IMR-90 (cell line): ENCODE measurements around the gene WBP2. TPM values are rescaled to one million over a fixed set of nuclear protein-coding genes. Genes with fewer than 3 reads are reported as not detected.

Experiments used
- ATAC-seq: fragments of 200-7000 bp; cut with Tn5 transposase; 2 replicates; pipeline ENCODE4 v1.9.1; 2020; ENCODE audit warnings: low read depth, mild to moderate bottlenecking, moderate library complexity
- BruUV-seq: library from RNA; stranded (reverse); fragments of 400-500 nt; replicated peaks from 2 replicates; lab custom pipeline; 2021; lab: Mats Ljungman, UMichigan
- CTCF ChIA-PET: fragments of 300-600 bp; formaldehyde crosslinking; extraction: SDS; loops from one replicate; lab custom pipeline; 2021; ENCODE audit warnings: antibody characterized with exemption; lab: Yijun Ruan, JAX
- POLR2A ChIA-PET: fragments of 300-600 bp; sonication (Branson Sonifier 250); formaldehyde crosslinking; loops from one replicate; lab custom pipeline; 2022; ENCODE audit warnings: antibody characterized with exemption; ENCODE audit not compliant: unreplicated experiment; lab: Charles Lee
- DNase-seq: peaks from one replicate; pipeline ENCODE4 v3.0.0; 2013
- H2AFZ ChIP-seq: replicated peaks from 2 replicates; pipeline ENCODE3; 2013; ENCODE audit warnings: low read length, mild to moderate bottlenecking; ENCODE audit not compliant: poor library complexity
- H2AK5ac ChIP-seq: 2 replicates; pipeline ENCODE4 v1.6.1; 2013; ENCODE audit warnings: low read depth, low read length, inconsistent platforms
- H2AK9ac ChIP-seq: replicated peaks from 2 replicates; pipeline ENCODE3; 2013; ENCODE audit warnings: mild to moderate bottlenecking, low read depth, low read length, moderate library complexity; ENCODE audit not compliant: poor library complexity
- H2BK120ac ChIP-seq: 2 replicates; pipeline ENCODE4 v1.6.1; 2013; ENCODE audit warnings: low read depth, low read length, inconsistent platforms
- H2BK15ac ChIP-seq: 3 replicates; pipeline ENCODE4 v1.6.1; 2013; ENCODE audit warnings: low read depth, low read length, inconsistent platforms
- H2BK20ac ChIP-seq: 2 replicates; pipeline ENCODE4 v1.6.1; 2013; ENCODE audit warnings: low read depth, mild to moderate bottlenecking, inconsistent platforms, low read length, moderate library complexity
- H2BK5ac ChIP-seq: 2 replicates; pipeline ENCODE4 v1.6.1; 2013; ENCODE audit warnings: mild to moderate bottlenecking, low read depth, low read length, inconsistent platforms; ENCODE audit not compliant: poor library complexity, severe bottlenecking
- H3K14ac ChIP-seq: replicated peaks from 2 replicates; pipeline ENCODE4 v1.6.1; 2013; ENCODE audit warnings: low read depth, low read length, inconsistent platforms
- H3K18ac ChIP-seq: 2 replicates; pipeline ENCODE4 v1.6.1; 2013; ENCODE audit warnings: low read depth, low read length, control low read depth
- H3K23ac ChIP-seq: 2 replicates; pipeline ENCODE4 v1.6.1; 2013; ENCODE audit warnings: low read depth, low read length, inconsistent platforms
- H3K27ac ChIP-seq: 2 replicates; pipeline ENCODE4 v1.5.1; 2013; ENCODE audit warnings: mild to moderate bottlenecking, control low read depth, low read length; ENCODE audit not compliant: insufficient read depth
- H3K27me3 ChIP-seq: 2 replicates; pipeline ENCODE4 v1.6.1; 2013; ENCODE audit warnings: low read length; ENCODE audit not compliant: control insufficient read depth, insufficient read depth
- H3K36me3 ChIP-seq: 2 replicates; pipeline ENCODE4 v1.6.1; 2013; ENCODE audit warnings: low read length, mixed read lengths; ENCODE audit not compliant: control insufficient read depth, insufficient read depth
- H3K4ac ChIP-seq: 2 replicates; pipeline ENCODE4 v1.6.1; 2013; ENCODE audit warnings: low read depth, low read length, inconsistent platforms
- H3K4me1 ChIP-seq: 2 replicates; pipeline ENCODE4 v1.6.1; 2013; ENCODE audit warnings: low read length, mixed read lengths; ENCODE audit not compliant: control insufficient read depth, insufficient read depth
- H3K4me2 ChIP-seq: 2 replicates; pipeline ENCODE4 v1.6.1; 2013; ENCODE audit warnings: low read depth, mild to moderate bottlenecking, control low read depth, low read length, moderate library complexity
- H3K4me3 ChIP-seq: 2 replicates; pipeline ENCODE4 v1.5.1; 2013; ENCODE audit warnings: low read depth, mild to moderate bottlenecking, control low read depth, low read length, moderate library complexity; ENCODE audit not compliant: insufficient read depth
- H3K56ac ChIP-seq: 2 replicates; pipeline ENCODE4 v1.6.1; 2013; ENCODE audit warnings: low read length, inconsistent platforms; ENCODE audit not compliant: insufficient read depth; ENCODE audit errors: extremely low read depth
- H3K79me1 ChIP-seq, 2 experiments: 2 replicates each; pipeline ENCODE4 v1.6.1; 2013; ENCODE audit warnings: low read length in 2 of 2, inconsistent platforms in 1 of 2, low read depth in 1 of 2
- H3K9ac ChIP-seq: 2 replicates; pipeline ENCODE4 v1.6.1; 2013; ENCODE audit warnings: low read depth, low read length, control low read depth
- H3K9me1 ChIP-seq: 2 replicates; pipeline ENCODE4 v1.6.1; 2013; ENCODE audit warnings: low read length, inconsistent platforms; ENCODE audit not compliant: insufficient read depth
- H3K9me3 ChIP-seq: 2 replicates; pipeline ENCODE4 v1.6.1; 2013; ENCODE audit warnings: low read length; ENCODE audit not compliant: control insufficient read depth, insufficient read depth
- H4K20me1 ChIP-seq: 2 replicates; pipeline ENCODE4 v1.6.1; 2013; ENCODE audit warnings: low read length, inconsistent platforms; ENCODE audit not compliant: insufficient read depth
- H4K5ac ChIP-seq: 2 replicates; pipeline ENCODE4 v1.6.1; 2013; ENCODE audit warnings: mild to moderate bottlenecking, low read depth, low read length, control low read depth
- H4K8ac ChIP-seq, 2 experiments: 2 replicates each; pipeline ENCODE4 v1.6.1; 2013; ENCODE audit warnings: low read depth in 2 of 2, low read length in 2 of 2, control low read depth in 1 of 2, inconsistent platforms in 1 of 2
- H4K91ac ChIP-seq: 2 replicates; pipeline ENCODE4 v1.6.1; 2013; ENCODE audit warnings: low read depth, low read length, inconsistent platforms; ENCODE audit not compliant: insufficient read depth
- BHLHE40 ChIP-seq: fragments of 150-350 bp; IDR thresholded peaks from 2 replicates; pipeline ENCODE4 v1.6.1; 2016; ENCODE audit warnings: mild to moderate bottlenecking, low read depth, low read length
- CTCF ChIP-seq: conservative IDR thresholded peaks from 2 replicates; pipeline ENCODE4 v1.5.1; 2012; ENCODE audit warnings: mild to moderate bottlenecking, low read depth, low read length, improper control_type of control experiment
- WGBS, 2 experiments: methylation state at CpG; one replicate each; pipeline versions ENCODE4 v1.1.5 to v1.1.7; 2013; ENCODE audit warnings: missing lambda C conversion rate in 2 of 2; ENCODE audit not compliant: insufficient read length in 1 of 2; ENCODE audit errors: extremely low coverage in 2 of 2; 5-methylcytosine and 5-hydroxymethylcytosine counted together
- dilution Hi-C: fragments of 300-500 bp; cut with HindIII; formaldehyde crosslinking; loops from one replicate; pipeline ENCODE4 v1.14.3; 2018; ENCODE audit warnings: low sequenced_read_pairs; ENCODE audit not compliant: unreplicated experiment
- in situ Hi-C: fragments of 300-500 bp; cut with MboI; formaldehyde crosslinking; loops from 3 replicates; pipeline ENCODE4 v1.14.3; 2019; ENCODE audit warnings: low sequenced_read_pairs, inconsistent platforms, mixed read lengths
- intact Hi-C: fragments of 100-400 bp; cut with micrococcal nuclease; formaldehyde crosslinking; loops from 2 replicates; pipeline ENCODE4 v1.10.0; 2022
- polyA plus RNA-seq, 3 experiments: library from polyadenylated mRNA; depleted of rRNA; stranded (reverse); fragments of >200 nt; gene quantifications; 2 replicates each; pipeline ENCODE4 v1.2.3, GENCODE V29; 2012; ENCODE audit warnings: low replicate concordance in 1 of 3
- total RNA-seq: library from RNA; depleted of rRNA; stranded (reverse); fragments of >200 nt; gene quantifications from 2 replicates; pipeline ENCODE4 v1.2.3, GENCODE V29; 2012

The WBP2 gene
- total and polyA plus RNA-seq, 2 of the 4 experiments (the other 2 are of a cell fraction): 9.0 to 35.5 TPM

- Histone ChIP-seq H2BK15ac (no peak overlapping the region), H3K14ac (no peak overlapping the region), H3K36me3 (peaks cover 5% of the 10 kb centered on the region; the same call in 1 of the 2 replicates), H2AK5ac (no peak overlapping the region; the same call in 1 of the 2 replicates), H2BK20ac (no peak overlapping the region), H3K4ac (no peak overlapping the region), H3K4me1 (peaks cover 3% of the 10 kb centered on the region), H4K91ac (no peak overlapping the region), H4K8ac (no peak overlapping the region), H4K20me1 (no peaks in the 10 kb centered on the region), H3K23ac (no peak overlapping the region), H2BK120ac (no peak overlapping the region), H3K4me3 (no peak overlapping the region), H4K5ac (no peak overlapping the region), H2AFZ (peak overlapping the region; percentile 23), H3K79me1 (no peaks in the 10 kb centered on the region), H3K9ac (no peak overlapping the region), H3K27ac (no peak overlapping the region), H2BK5ac (no peak overlapping the region), H3K9me1 (peaks cover 3% of the 10 kb centered on the region; the same call in 1 of the 2 replicates), H2AK9ac (no peak overlapping the region), H3K56ac (no peak overlapping the region), H3K27me3 (no peaks in the 10 kb centered on the region; the same call in 1 of the 2 replicates), H3K18ac (no peak overlapping the region), H3K9me3 (no peaks in the 10 kb centered on the region), H3K4me2 (no peak overlapping the region)
- ChIA-PET CTCF (interaction anchor here (0.5 to 1.2 kb wide), 6 partner anchors 13 to 265 kb away, joined by 3 to 4 read pairs (median 3); partner anchors contain the start of genes UNK and WBP2), POLR2A (no interaction called here)
- peak; percentile 39; the same call in 1 of the 2 replicates for TF ChIP-seq CTCF
- TF ChIP-seq BHLHE40: no peak
- no TSS peak for BruUV-seq
- DNase-seq (no peak), ATAC-seq (no peak)
- dilution Hi-C loops (no loop called here), intact Hi-C loops (no loop called here), in situ Hi-C loops (no loop called here)
- 74% methylated on average over 15 of the region's 27 CpGs; no CpG with 5 or more reads in 1 of the 2 experiments for WGBS, 2 experiments
Observed at GRCh38 chr17:75830164-75831031, 24.7 kb downstream of the WBP2 start.
